ENCODE data around the gene IGFBP7. TPM values are rescaled to one million over a fixed set of nuclear protein-coding genes. Genes with fewer than 3 reads are reported as not detected.

Gene IGFBP7
- total RNA-seq, result 1,000 to 10,000 TPM; 1,930 to 2,920 TPM
- long read RNA-seq, donor 1, transcript IGFBP7-201 (5 exons, 1,427 nt), result major isoform, 651 of 716 reads
- long read RNA-seq, donor 1, partial matches to known transcripts, result 24 of 716 reads
- long read RNA-seq, donor 1, other reads (novel, unspliced or antisense), result 39 of 716 reads
- long read RNA-seq, donor 2, transcript IGFBP7-201 (5 exons, 1,427 nt), result major isoform, 678 of 728 reads
- long read RNA-seq, donor 2, transcript IGFBP7-203 (4 exons, 1,251 nt), result minor isoform, 5 of 728 reads
- long read RNA-seq, donor 2, partial matches to known transcripts, result 30 of 728 reads
- long read RNA-seq, donor 2, other reads (novel, unspliced or antisense), result 15 of 728 reads

- intact Hi-C loops (cut with DNase I), result loop anchor here (5.0 kb wide), 1 partner anchor 68 kb away; no protein-coding TSS in a partner anchor
- peak; percentile 90 for DNase-seq (ENCODE audit: low spot score)
Observed at GRCh38 chr4:57109847-57110639, at the start of gene IGFBP7. Gene IGFBP7 (minus strand): TSS chr4:57110385. CDS start chr4:57110351, 34 bp downstream.

GRCh38 chr4:57159866-57160265 is 49.7 kb upstream of the IGFBP7 start:
- DNase-seq (ENCODE audit: low spot score), result no peak
- intact Hi-C loops (cut with DNase I), result loop anchor here in 1 of 2 donors (10.0 kb wide), 1 partner anchor 275 kb away; no protein-coding TSS in a partner anchor

- intact Hi-C loops (cut with DNase I), result no loop called here
- DNase-seq (ENCODE audit: low spot score), result no peak
Observed at GRCh38 chr4:57158762-57159161, 48.6 kb upstream of the IGFBP7 start.

GRCh38 chr4:57158221-57158620 is 48.0 kb upstream of the IGFBP7 start:
- intact Hi-C loops (cut with DNase I), result no loop called here
- no peak for DNase-seq (ENCODE audit: low spot score)

GRCh38 chr4:57157596-57158137 is 47.5 kb upstream of the IGFBP7 start:
- DNase-seq (ENCODE audit: low spot score), result no peak
- intact Hi-C loops (cut with DNase I), result no loop called here

- intact Hi-C loops (cut with DNase I), result no loop called here
- no peak for DNase-seq (ENCODE audit: low spot score)
Observed at GRCh38 chr4:57156242-57156990, 46.2 kb upstream of the IGFBP7 start.

GRCh38 chr4:57154926-57155325 is 44.7 kb upstream of the IGFBP7 start:
- intact Hi-C loops (cut with DNase I), result no loop called here
- no peak for DNase-seq (ENCODE audit: low spot score)

- DNase-seq (ENCODE audit: low spot score), result no peak
- intact Hi-C loops (cut with DNase I), result no loop called here
Observed at GRCh38 chr4:57154191-57154590, 44.0 kb upstream of the IGFBP7 start.

- intact Hi-C loops (cut with DNase I), result no loop called here
- DNase-seq (ENCODE audit: low spot score), result no peak
Observed at GRCh38 chr4:57153207-57153606, 43.0 kb upstream of the IGFBP7 start.

- no peak for DNase-seq (ENCODE audit: low spot score)
- intact Hi-C loops (cut with DNase I), result no loop called here
Observed at GRCh38 chr4:57151481-57151880, 41.3 kb upstream of the IGFBP7 start.

GRCh38 chr4:57149833-57150232 is 39.6 kb upstream of the IGFBP7 start:
- intact Hi-C loops (cut with DNase I), result no loop called here
- DNase-seq (ENCODE audit: low spot score), result no peak

- intact Hi-C loops (cut with DNase I), result no loop called here
- DNase-seq (ENCODE audit: low spot score), result no peak
Observed at GRCh38 chr4:57148831-57149505, 38.8 kb upstream of the IGFBP7 start.

- no peak for DNase-seq (ENCODE audit: low spot score)
- intact Hi-C loops (cut with DNase I), result no loop called here
Observed at GRCh38 chr4:57148177-57148576, 38.0 kb upstream of the IGFBP7 start.

- no peak for DNase-seq (ENCODE audit: low spot score)
- intact Hi-C loops (cut with DNase I), result no loop called here
Observed at GRCh38 chr4:57147335-57148060, 37.3 kb upstream of the IGFBP7 start.

GRCh38 chr4:57146444-57146843 is 36.3 kb upstream of the IGFBP7 start:
- intact Hi-C loops (cut with DNase I), result no loop called here
- DNase-seq (ENCODE audit: low spot score), result no peak

GRCh38 chr4:57144466-57144865 is 34.3 kb upstream of the IGFBP7 start:
- intact Hi-C loops (cut with DNase I), result no loop called here
- no peak for DNase-seq (ENCODE audit: low spot score)

- intact Hi-C loops (cut with DNase I), result no loop called here
- DNase-seq (ENCODE audit: low spot score), result no peak
Observed at GRCh38 chr4:57139783-57140182, 29.6 kb upstream of the IGFBP7 start.

GRCh38 chr4:57137261-57137660 is 27.1 kb upstream of the IGFBP7 start:
- DNase-seq (ENCODE audit: low spot score), result no peak
- intact Hi-C loops (cut with DNase I), result no loop called here

All from posterior vena cava (tissue), 2 donors.